PC-3 (cell line): ENCODE data around the gene PIGN. TPM values are rescaled to one million over a fixed set of nuclear protein-coding genes. Genes with fewer than 3 reads are reported as not detected.

Source experiments
- ATAC-seq: fragments of 200-7000 bp; cut with Tn5 transposase; 2 replicates; pipeline ENCODE4 v1.9.1; 2020; ENCODE audit warnings: mild to moderate bottlenecking, moderate library complexity
- BruUV-seq: library from RNA; stranded (reverse); fragments of 400-500 nt; replicated peaks from 2 replicates; lab custom pipeline; 2021; lab: Mats Ljungman, UMichigan
- CTCF ChIA-PET: fragments of 300-600 bp; sonication (Branson Sonifier 250); formaldehyde crosslinking; loops from one replicate; lab custom pipeline; 2022; ENCODE audit warnings: antibody characterized with exemption; lab: Charles Lee
- POLR2A ChIA-PET: fragments of 300-600 bp; sonication (Branson Sonifier 250); formaldehyde crosslinking; loops from one replicate; lab custom pipeline; 2022; ENCODE audit warnings: antibody characterized with exemption; ENCODE audit not compliant: unreplicated experiment; lab: Charles Lee
- DNase-seq: peaks from one replicate; pipeline ENCODE4 v3.0.0-alpha.2; 2015
- H2AFZ ChIP-seq: fragments of 300-600 bp; sonication (generic); 2 replicates; pipeline ENCODE4 v1.6.0; 2016; ENCODE audit warnings: antibody characterized with exemption, low read length
- H3F3A ChIP-seq: fragments of 300-600 bp; sonication (generic); one replicate; pipeline ENCODE4 v1.6.0; 2017; ENCODE audit warnings: antibody characterized with exemption, low read length, control low read depth, mild to moderate bottlenecking; ENCODE audit not compliant: unreplicated experiment
- H3K27ac ChIP-seq: fragments of 300-600 bp; sonication (generic); 2 replicates; pipeline ENCODE4 v1.5.1; 2016; ENCODE audit warnings: mild to moderate bottlenecking, low read length
- H3K27me3 ChIP-seq: fragments of 300-600 bp; sonication (generic); 2 replicates; pipeline ENCODE4 v1.6.1; 2016; ENCODE audit warnings: low read length, mixed read lengths
- H3K36me3 ChIP-seq: fragments of 300-600 bp; sonication (generic); 2 replicates; pipeline ENCODE4 v1.6.1; 2016; ENCODE audit warnings: low read depth, mixed run types, low read length, mixed read lengths
- H3K4me1 ChIP-seq: fragments of 300-600 bp; sonication (generic); 2 replicates; pipeline ENCODE4 v1.5.1; 2016; ENCODE audit warnings: low read length; ENCODE audit not compliant: insufficient read depth
- H3K4me2 ChIP-seq: fragments of 300-600 bp; sonication (generic); 2 replicates; pipeline ENCODE4 v1.6.0; 2016; ENCODE audit warnings: low read length
- H3K4me3 ChIP-seq: fragments of 300-600 bp; sonication (generic); 2 replicates; pipeline ENCODE4 v1.5.1; 2016; ENCODE audit warnings: mild to moderate bottlenecking, low read length, mixed read lengths
- H3K79me2 ChIP-seq: fragments of 300-600 bp; sonication (generic); 2 replicates; pipeline ENCODE4 v1.6.1; 2017; ENCODE audit warnings: low read length, mixed read lengths
- H3K9ac ChIP-seq: fragments of 300-600 bp; sonication (generic); 2 replicates; pipeline ENCODE4 v1.6.0; 2016; ENCODE audit warnings: mild to moderate bottlenecking, low read length
- H3K9me2 ChIP-seq: fragments of 300-600 bp; sonication (generic); replicated peaks from 2 replicates; pipeline ENCODE4 v1.6.1; 2016; ENCODE audit warnings: mixed run types, low read length, mixed read lengths
- H3K9me3 ChIP-seq: fragments of 300-600 bp; sonication (generic); 2 replicates; pipeline ENCODE4 v1.6.1; 2016; ENCODE audit warnings: low read length, mixed read lengths
- H4K20me1 ChIP-seq: fragments of 300-600 bp; sonication (generic); 2 replicates; pipeline ENCODE4 v1.6.1; 2016; ENCODE audit warnings: low read length, mixed read lengths
- CTCF ChIP-seq: fragments of 300-600 bp; sonication (generic); conservative IDR thresholded peaks from 2 replicates; pipeline ENCODE4 v1.5.1; 2017; ENCODE audit warnings: antibody characterized with exemption, low read depth, mild to moderate bottlenecking, low read length
- EZH2 ChIP-seq: fragments of 300-600 bp; sonication (generic); IDR thresholded peaks from one replicate; pipeline ENCODE4 v1.6.1; 2017; ENCODE audit warnings: antibody characterized with exemption, mild to moderate bottlenecking, low read length; ENCODE audit not compliant: unreplicated experiment
- EZH2phosphoT487 ChIP-seq: fragments of 300-600 bp; sonication (generic); IDR thresholded peaks from 2 replicates; pipeline ENCODE4 v1.6.1; 2018; ENCODE audit warnings: mild to moderate bottlenecking, antibody characterized with exemption, low read length, borderline replicate concordance
- intact Hi-C: fragments of 100-400 bp; cut with micrococcal nuclease; formaldehyde crosslinking; loops from 2 replicates; pipeline ENCODE4 v1.9.0; 2023
- total RNA-seq: library from RNA; depleted of rRNA; stranded (reverse); fragments of >200 nt; gene quantifications from 2 replicates; pipeline ENCODE4 v1.2.3, GENCODE V29; 2014

Gene PIGN
- total RNA-seq, 1 experiment from 2014 or later = 22.7 TPM

- Histone ChIP-seq H3K27ac (no peak overlapping the region), H3K4me3 (no peak overlapping the region), H3K4me2 (no peak overlapping the region), H3K79me2 (no peaks in the 10 kb centered on the region), H2AFZ (no peak overlapping the region), H3K9me2 (no peaks in the 10 kb centered on the region), H3K27me3 (no peaks in the 10 kb centered on the region), H3K4me1 (no peaks in the 10 kb centered on the region), H3K9me3 (no peaks in the 10 kb centered on the region), H3F3A (no peaks in the 10 kb centered on the region), H3K36me3 (no peaks in the 10 kb centered on the region), H3K9ac (no peak overlapping the region), H4K20me1 (no peaks in the 10 kb centered on the region)
- CTCF ChIA-PET = no interaction called here
- no TSS peak for BruUV-seq
- POLR2A ChIA-PET = no interaction called here
- TF ChIP-seq CTCF = no peak
- no peak for TF ChIP-seq EZH2phosphoT487
- TF ChIP-seq EZH2 = no peak
- ATAC-seq (no peak), DNase-seq (no peak)
- intact Hi-C loops = no loop called here
Observed at GRCh38 chr18:62023536-62023935, 163.3 kb downstream of the PIGN start.

- Histone ChIP-seq H3K27ac (no peak overlapping the region), H3K9ac (no peak overlapping the region), H3K4me1 (no peaks in the 10 kb centered on the region), H3K27me3 (no peaks in the 10 kb centered on the region), H3K9me3 (peaks cover 5% of the 10 kb centered on the region), H3F3A (no peaks in the 10 kb centered on the region), H4K20me1 (no peaks in the 10 kb centered on the region), H2AFZ (no peak overlapping the region), H3K4me3 (no peak overlapping the region), H3K79me2 (no peaks in the 10 kb centered on the region), H3K36me3 (no peaks in the 10 kb centered on the region), H3K4me2 (no peak overlapping the region), H3K9me2 (no peaks in the 10 kb centered on the region)
- intact Hi-C loops = no loop called here
- ChIA-PET CTCF (no interaction called here), POLR2A (no interaction called here)
- no peak for ATAC-seq
- DNase-seq = no peak
- no peak for TF ChIP-seq EZH2
- TF ChIP-seq CTCF = no peak
- TF ChIP-seq EZH2phosphoT487 = no peak
- BruUV-seq = no TSS peak
Observed at GRCh38 chr18:62018759-62019041, 168.2 kb downstream of the PIGN start.

- intact Hi-C loops = no loop called here
- Histone ChIP-seq H3K9me2 (no peaks in the 10 kb centered on the region), H3K4me1 (no peaks in the 10 kb centered on the region), H3K79me2 (no peaks in the 10 kb centered on the region), H3F3A (no peaks in the 10 kb centered on the region), H4K20me1 (no peaks in the 10 kb centered on the region), H3K36me3 (no peaks in the 10 kb centered on the region), H3K9me3 (peaks cover 5% of the 10 kb centered on the region), H3K9ac (no peak overlapping the region), H3K4me2 (no peak overlapping the region), H2AFZ (no peak overlapping the region), H3K27ac (no peak overlapping the region), H3K4me3 (no peak overlapping the region), H3K27me3 (no peaks in the 10 kb centered on the region)
- BruUV-seq = no TSS peak
- DNase-seq = no peak
- ATAC-seq = no peak
- TF ChIP-seq CTCF (no peak), EZH2phosphoT487 (no peak), EZH2 (no peak)
- ChIA-PET CTCF (no interaction called here), POLR2A (no interaction called here)
Observed at GRCh38 chr18:62018034-62018758, 168.7 kb downstream of the PIGN start.
